Activated CD8-positive, alpha-beta memory T cell treated with anti-CD3 and anti-CD28 coated beads for 24 hours (primary cell): ENCODE data around the gene SRGAP2B.
"Not testable (repeated sequence)": the region's sequence is repeated elsewhere in the genome, so short reads cannot be mapped to it uniquely, and the experiment has no call there.

Source experiments
- DNase-seq: peaks from one replicate; pipeline ENCODE4 v3.0.0-alpha.2; 2020

SRGAP2B gene

GRCh38 chr1:144889450-144890115 is 205.5 kb downstream of the SRGAP2B start:
- DNase-seq: not testable (repeated sequence)

GRCh38 chr1:144883022-144883421 is 212.1 kb downstream of the SRGAP2B start:
- DNase-seq: not testable (repeated sequence)

GRCh38 chr1:144882343-144882742 is 212.8 kb downstream of the SRGAP2B start:
- DNase-seq: not testable (repeated sequence)

GRCh38 chr1:144858607-144859006 is 236.5 kb downstream of the SRGAP2B start:
- DNase-seq: not testable (repeated sequence)
